HG03064 (cell line): ENCODE measurements around the gene GATA1.

Experiments used
- ATAC-seq: cut with Tn5 transposase; IDR thresholded peaks from one replicate; pipeline ENCODE4 v1.9.1; 2021; ENCODE audit warnings: low read depth; ENCODE audit not compliant: unreplicated experiment

The GATA1 gene

GRCh38 chrX:48784726-48785125 lies 1.7 kb upstream of the GATA1 start:
- no peak for ATAC-seq

GRCh38 chrX:48785186-48785539 lies 1.2 kb upstream of the GATA1 start:
- no peak for ATAC-seq

GRCh38 chrX:48785540-48786214 lies 713 bp upstream of the GATA1 start:
- no peak for ATAC-seq

- no peak for ATAC-seq
Measured at GRCh38 chrX:48786825-48787504, 575 bp downstream of the GATA1 start.

DNA sequence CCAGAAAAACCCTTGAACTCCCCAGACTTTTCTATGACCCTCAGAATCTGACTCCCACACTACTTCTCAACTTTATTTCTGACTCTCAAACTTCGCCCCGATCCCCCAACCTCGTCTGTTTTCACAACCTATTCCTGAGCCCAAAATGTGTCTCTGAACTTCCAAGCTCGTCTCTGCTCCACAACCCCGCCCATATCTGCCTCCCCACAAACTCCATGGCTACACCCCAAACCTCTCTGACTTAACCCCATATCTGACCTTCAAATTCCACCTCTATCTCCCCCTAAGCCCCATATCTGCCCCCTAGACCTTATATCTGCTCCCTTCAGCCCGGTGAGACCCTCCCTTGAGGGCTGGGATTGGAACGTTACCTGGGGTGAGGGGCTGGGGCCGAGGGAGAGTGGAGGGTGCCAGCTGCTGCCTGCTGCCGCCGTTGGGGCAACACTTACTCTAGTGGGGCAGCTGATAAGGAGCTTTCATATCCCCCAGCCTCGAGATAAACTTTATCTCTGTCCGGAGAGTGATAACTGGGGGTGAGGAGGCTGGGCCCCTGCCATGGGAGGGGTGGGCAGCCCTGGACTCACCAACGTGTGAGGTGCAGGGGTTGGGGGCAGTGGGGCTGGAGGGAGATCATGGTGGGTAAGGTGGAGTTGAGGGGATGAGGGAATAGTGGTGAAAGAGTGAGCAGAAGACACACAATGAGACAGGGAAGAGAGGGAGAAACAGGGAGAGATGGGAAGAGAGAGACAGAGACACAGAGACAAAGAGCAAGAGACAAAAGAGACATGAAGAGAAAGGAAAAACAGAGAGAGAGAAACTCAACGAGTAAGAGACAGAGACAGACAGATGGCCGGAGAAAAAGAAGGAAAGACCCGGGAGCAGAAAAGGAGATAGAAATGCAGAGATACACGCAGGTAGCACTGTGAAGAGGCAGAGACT lies 1.4 kb downstream of the GATA1 start:
- no peak for ATAC-seq

DNA sequence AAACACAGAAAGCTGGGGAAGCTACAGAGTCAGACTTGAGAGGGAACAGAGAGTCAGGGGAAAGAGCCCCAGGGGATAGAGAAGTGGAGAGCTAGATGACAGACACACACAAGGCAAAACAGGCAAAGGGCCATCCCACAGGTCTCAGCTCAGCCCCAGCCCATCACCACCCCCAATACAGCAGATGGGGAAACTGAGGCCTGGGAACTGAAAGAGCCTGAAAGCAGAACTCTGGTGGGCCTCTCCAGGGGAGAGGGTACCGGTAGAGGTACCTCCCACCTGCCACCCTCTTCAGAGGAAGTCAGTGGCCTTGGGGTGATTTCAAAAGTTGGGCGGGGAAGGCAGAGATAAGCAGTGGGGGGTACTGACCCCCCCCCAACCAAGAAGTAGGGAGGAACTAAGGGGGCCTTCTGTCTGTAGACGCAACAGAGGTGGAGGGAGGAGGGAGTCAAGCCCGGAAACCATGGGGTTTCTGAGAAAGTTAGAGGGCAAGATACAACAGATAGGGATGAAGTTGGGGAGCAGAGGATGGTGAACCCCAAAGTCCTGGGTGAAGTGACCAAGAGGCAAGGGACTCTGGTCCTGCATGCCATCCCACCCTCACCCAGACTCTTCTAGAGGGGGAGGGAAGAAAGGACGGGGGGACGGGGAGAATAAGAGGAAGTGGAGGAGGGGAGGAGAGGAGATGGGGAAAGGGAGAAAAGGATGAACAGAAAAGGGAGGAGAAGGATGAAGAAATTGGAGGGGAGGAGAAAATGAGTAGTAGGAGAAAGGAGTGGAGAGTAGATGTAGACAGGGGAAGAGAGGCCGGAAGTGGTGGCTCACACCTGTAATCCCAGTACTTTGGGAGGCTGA lies 3.2 kb downstream of the GATA1 start:
- no peak for ATAC-seq

GRCh38 chrX:48790477-48790876 lies 4.1 kb downstream of the GATA1 start:
- ATAC-seq: no peak

- no peak for ATAC-seq
Measured at GRCh38 chrX:48791063-48791820, 4.9 kb downstream of the GATA1 start.

GRCh38 chrX:48792219-48792618 lies 5.8 kb downstream of the GATA1 start:
- ATAC-seq: no peak

DNA sequence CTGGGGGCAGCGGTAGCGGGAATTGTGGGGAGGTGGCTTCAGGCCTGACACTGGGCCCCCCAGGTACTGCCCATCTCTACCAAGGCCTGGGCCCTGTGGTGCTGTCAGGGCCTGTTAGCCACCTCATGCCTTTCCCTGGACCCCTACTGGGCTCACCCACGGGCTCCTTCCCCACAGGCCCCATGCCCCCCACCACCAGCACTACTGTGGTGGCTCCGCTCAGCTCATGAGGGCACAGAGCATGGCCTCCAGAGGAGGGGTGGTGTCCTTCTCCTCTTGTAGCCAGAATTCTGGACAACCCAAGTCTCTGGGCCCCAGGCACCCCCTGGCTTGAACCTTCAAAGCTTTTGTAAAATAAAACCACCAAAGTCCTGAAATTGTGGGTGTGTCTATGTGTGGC lies 7.5 kb downstream of the GATA1 start:
- no peak for ATAC-seq

- no peak for ATAC-seq
Measured at GRCh38 chrX:48794340-48794910, 8.0 kb downstream of the GATA1 start.

- ATAC-seq: no peak
Measured at GRCh38 chrX:48794911-48795515, 8.6 kb downstream of the GATA1 start.

DNA sequence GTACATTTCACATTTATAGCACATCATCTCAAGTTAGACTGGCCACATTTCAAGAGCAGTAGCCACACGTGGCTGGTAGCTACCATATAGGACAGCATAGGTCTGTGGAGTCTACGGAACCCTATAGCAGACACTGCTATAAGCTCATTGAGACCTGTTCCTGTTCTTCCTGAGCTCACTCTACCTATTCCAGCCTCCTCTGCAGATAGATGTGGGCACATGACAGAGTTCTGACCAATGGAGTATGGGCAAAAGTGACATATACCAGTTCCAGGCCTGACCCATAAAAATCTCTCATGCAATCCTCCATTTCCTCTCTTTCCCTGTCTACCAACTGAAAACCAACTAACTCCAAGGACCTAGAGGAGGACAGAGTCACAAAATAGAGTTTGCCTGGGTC lies 11.9 kb downstream of the GATA1 start:
- no peak for ATAC-seq

- ATAC-seq: no peak
Measured at GRCh38 chrX:48800574-48801279, 14.3 kb downstream of the GATA1 start.

- ATAC-seq: peak; percentile 88
Measured at GRCh38 chrX:48801280-48802088, 15.1 kb downstream of the GATA1 start, which contains the start of gene HDAC6. HDAC6 (plus strand) TSS chrX:48802067; CDS start chrX:48802693, 626 bp downstream.

- ATAC-seq: peak; percentile 36
Measured at GRCh38 chrX:48802089-48802904, 15.9 kb downstream of the GATA1 start.

DNA sequence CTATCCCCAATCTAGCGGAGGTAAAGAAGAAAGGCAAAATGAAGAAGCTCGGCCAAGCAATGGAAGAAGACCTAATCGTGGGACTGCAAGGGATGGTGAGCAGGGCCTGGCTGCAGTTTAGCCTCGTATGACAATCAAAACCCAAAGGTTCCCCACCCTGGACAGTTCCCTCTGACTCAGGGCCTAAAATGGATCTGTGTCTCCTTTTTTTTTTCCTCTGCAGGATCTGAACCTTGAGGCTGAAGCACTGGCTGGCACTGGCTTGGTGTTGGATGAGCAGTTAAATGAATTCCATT lies 16.5 kb downstream of the GATA1 start:
- ATAC-seq: no peak
